Measurements from ENCODE around the gene ZNRF2.

DNA sequence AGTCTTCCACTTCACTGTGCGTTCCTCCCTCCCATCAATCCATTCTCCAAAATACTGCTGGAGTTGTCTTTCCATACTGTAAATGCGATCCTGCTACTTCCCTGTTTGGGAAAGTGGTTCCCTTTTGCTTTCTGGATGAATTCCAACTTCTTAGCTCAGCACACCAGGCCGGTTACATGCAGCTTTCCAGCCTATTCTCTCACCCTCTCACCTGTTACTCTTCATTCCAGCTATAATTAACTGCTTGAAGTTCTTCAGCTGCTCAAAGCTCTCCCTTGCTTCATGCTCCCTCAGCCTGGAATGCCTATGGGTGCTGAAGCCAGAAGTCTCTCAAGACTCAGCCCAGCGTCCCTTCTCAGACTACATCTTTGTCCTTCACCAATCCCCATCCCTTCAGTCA, 6.0 kb upstream of the ZNRF2 start:
- no peak for TF ChIP-seq POLR2A (IDR thresholded peaks at IDR 0.05)
- TF ChIP-seq CTCF (IDR thresholded peaks at IDR 0.05) = no peak

All from esophagus squamous epithelium (tissue), 4 donors.